ENCODE measurements around the gene CYP4F8.

CYP4F8 gene

GRCh38 chr19:15649526-15649925 lies 34.5 kb downstream of the CYP4F8 start:
- TF ChIP-seq TAF1 (IDR thresholded peaks at IDR 0.05; ENCODE audit: borderline replicate concordance, insufficient read depth, low read length), result no peak
- TF ChIP-seq REST (IDR thresholded peaks at IDR 0.05; ENCODE audit: insufficient read depth in 1 of 2, low read depth in 2 of 2, low read length in 2 of 2), result no peak
- no peak for TF ChIP-seq FOXP2 (optimal IDR thresholded peaks at IDR 0.05; ENCODE audit: borderline replicate concordance, extremely low read depth, extremely low read length, insufficient read depth)
- no peak for TF ChIP-seq POLR2AphosphoS5 (IDR thresholded peaks at IDR 0.05; ENCODE audit: low read depth, low read length)
- TF ChIP-seq SIN3A (IDR thresholded peaks at IDR 0.05; ENCODE audit: borderline replicate concordance, insufficient read depth, low read length), result no peak

GRCh38 chr19:15651791-15652190 lies 36.8 kb downstream of the CYP4F8 start:
- TF ChIP-seq SIN3A (IDR thresholded peaks at IDR 0.05; ENCODE audit: borderline replicate concordance, insufficient read depth, low read length) (no peak), REST (IDR thresholded peaks at IDR 0.05; ENCODE audit: insufficient read depth in 1 of 2, low read depth in 2 of 2, low read length in 2 of 2) (no peak), POLR2AphosphoS5 (IDR thresholded peaks at IDR 0.05; ENCODE audit: low read depth, low read length) (no peak), TAF1 (IDR thresholded peaks at IDR 0.05; ENCODE audit: borderline replicate concordance, insufficient read depth, low read length) (no peak), FOXP2 (optimal IDR thresholded peaks at IDR 0.05; ENCODE audit: borderline replicate concordance, extremely low read depth, extremely low read length, insufficient read depth) (no peak)

GRCh38 chr19:15652559-15653278 lies 37.7 kb downstream of the CYP4F8 start:
- no peak for TF ChIP-seq SIN3A (IDR thresholded peaks at IDR 0.05; ENCODE audit: borderline replicate concordance, insufficient read depth, low read length)

GRCh38 chr19:15656467-15656866 lies 41.4 kb downstream of the CYP4F8 start:
- TF ChIP-seq TAF1 (IDR thresholded peaks at IDR 0.05; ENCODE audit: borderline replicate concordance, insufficient read depth, low read length) (no peak), SIN3A (IDR thresholded peaks at IDR 0.05; ENCODE audit: borderline replicate concordance, insufficient read depth, low read length) (no peak), FOXP2 (optimal IDR thresholded peaks at IDR 0.05; ENCODE audit: borderline replicate concordance, extremely low read depth, extremely low read length, insufficient read depth) (no peak), REST (IDR thresholded peaks at IDR 0.05; ENCODE audit: insufficient read depth in 1 of 2, low read depth in 2 of 2, low read length in 2 of 2) (no peak), POLR2AphosphoS5 (IDR thresholded peaks at IDR 0.05; ENCODE audit: low read depth, low read length) (no peak)

- TF ChIP-seq REST (IDR thresholded peaks at IDR 0.05; ENCODE audit: insufficient read depth in 1 of 2, low read depth in 2 of 2, low read length in 2 of 2), result no peak
These were observed 48.2 kb downstream of the CYP4F8 start for GRCh38 chr19:15663247-15663646.
